K562 (cell line): ENCODE results near the gene DNAJC8. TPM values are rescaled to one million over a fixed set of nuclear protein-coding genes. Genes with fewer than 3 reads are reported as not detected.

ENCODE experiments used
- CEBPG ChIP-seq, 3 experiments: fragments of 200-800 bp in 1 of 3; sonication (Bioruptor generic) in 1 of 3; sonication (generic) in 1 of 3; formaldehyde crosslinking in 1 of 3; IDR thresholded peaks in 2 of 3; conservative IDR thresholded peaks in 1 of 3; 2 replicates each; pipeline versions ENCODE4 v1.6.1 to v1.8.0; 2016 to 2022; ENCODE audit warnings: missing compliant biosample characterization in 2 of 3, missing genetic modification characterization in 2 of 3, mild to moderate bottlenecking in 1 of 3, missing genetic modification reagents in 1 of 3
- ELF2 ChIP-seq: fragments of 250-450 bp; sonication (Bioruptor Pico); IDR thresholded peaks from 2 replicates; pipeline ENCODE4 v1.5.0; 2021; ENCODE audit warnings: mild to moderate bottlenecking
- HOXB6 ChIP-seq: fragments of 250-450 bp; sonication (Bioruptor Pico); IDR thresholded peaks from 2 replicates; pipeline ENCODE4 v1.5.1; 2022; ENCODE audit warnings: mild to moderate bottlenecking, borderline replicate concordance
- JUND ChIP-seq, 2 experiments: IDR thresholded peaks; 2 replicates in 1 of 2; 3 replicates in 1 of 2; pipeline ENCODE4 v1.6.1; 2011; ENCODE audit warnings: borderline replicate concordance in 2 of 2, low read depth in 2 of 2, low read length in 2 of 2, improper control_type of control experiment in 1 of 2, missing biosample characterization in 1 of 2, missing genetic modification characterization in 1 of 2, missing genetic modification reagents in 1 of 2
- KLF1 ChIP-seq: fragments of 450-650 bp; IDR thresholded peaks from 2 replicates; pipeline ENCODE4 v1.6.1; 2016; ENCODE audit warnings: missing genetic modification characterization, missing compliant biosample characterization
- MYC ChIP-seq, 2 experiments: fragments of 250-450 bp in 1 of 2; sonication (Bioruptor Pico) in 1 of 2; IDR thresholded peaks; 2 replicates each; pipeline versions ENCODE4 v1.5.1 to v1.6.1; 2012 to 2021; ENCODE audit warnings: low read depth in 2 of 2, borderline replicate concordance in 1 of 2, improper control_type of control experiment in 1 of 2, low read length in 1 of 2, mild to moderate bottlenecking in 1 of 2, moderate library complexity in 1 of 2
- NKRF ChIP-seq: fragments of 450-650 bp; IDR thresholded peaks from 2 replicates; pipeline ENCODE4 v1.6.1; 2016; ENCODE audit warnings: borderline replicate concordance
- NR4A1 ChIP-seq, 2 experiments: fragments of 250-450 bp in 1 of 2; fragments of 450-650 bp in 1 of 2; sonication (Bioruptor Pico) in 1 of 2; IDR thresholded peaks; 2 replicates each; pipeline versions ENCODE4 v1.4.0 to v1.6.1; 2016 to 2020; ENCODE audit warnings: mild to moderate bottlenecking in 2 of 2, missing compliant biosample characterization in 1 of 2, missing genetic modification characterization in 1 of 2, moderate library complexity in 1 of 2
- SP2 ChIP-seq: IDR thresholded peaks from 2 replicates; pipeline ENCODE4 v1.6.1; 2011; ENCODE audit warnings: mild to moderate bottlenecking, low read depth, low read length, moderate library complexity; ENCODE audit not compliant: poor library complexity, severe bottlenecking; ENCODE audit errors: extremely low read depth
- TCF3 ChIP-seq: sonication (generic); formaldehyde crosslinking; IDR thresholded peaks from 2 replicates; pipeline ENCODE4 v1.4.0; 2020; ENCODE audit warnings: mild to moderate bottlenecking, missing genetic modification reagents
- ZNF165 ChIP-seq: fragments of 250-450 bp; sonication (Bioruptor Pico); IDR thresholded peaks from 2 replicates; pipeline ENCODE4 v1.4.0; 2020; ENCODE audit warnings: borderline replicate concordance
- ZNF518B ChIP-seq: fragments of 250-450 bp; sonication (Bioruptor Pico); IDR thresholded peaks from 2 replicates; pipeline ENCODE4 v1.5.0; 2021; ENCODE audit warnings: mild to moderate bottlenecking, moderate library complexity
- polyA plus RNA-seq, 8 experiments: library from polyadenylated mRNA; depleted of rRNA in 4 of 8; stranded (reverse) in 5 of 8; unstranded in 3 of 8; fragments of >200 nt; fragmentation: Nextera tagmentation in 2 of 8; fragmentation: Illumina TruSeq in 1 of 8; extraction: Ambion mirVana in 2 of 8; extraction: Trizol in 1 of 8; gene quantifications; 2 replicates each; pipeline versions ENCODE4 v1.2.1 to v1.2.3, GENCODE V29; 2011 to 2014; ENCODE audit warnings: inconsistent platforms in 1 of 8, missing spikeins in 1 of 8
- total RNA-seq, 7 experiments: library from RNA; depleted of rRNA in 6 of 7; stranded (reverse); fragments of >200 nt in 6 of 7; fragmentation: Illumina TruSeq in 2 of 7; extraction: Trizol in 2 of 7; gene quantifications; 2 replicates each; pipeline versions ENCODE4 v1.2.1 to v1.2.3, GENCODE V29; 2011 to 2021; ENCODE audit warnings: low replicate concordance in 1 of 7
- TF ChIP-seq, protein P1 (sequence below): fragments of 200-400 bp; formaldehyde crosslinking; IDR thresholded peaks from 2 replicates; pipeline ENCODE4 v1.6.1; 2017; ENCODE audit warnings: mild to moderate bottlenecking, low read depth, low read length, moderate library complexity
- TF ChIP-seq, protein P2 (sequence below): sonication (generic); formaldehyde crosslinking; IDR thresholded peaks from 2 replicates; pipeline ENCODE4 v1.9.0; 2022; ENCODE audit warnings: mild to moderate bottlenecking, missing genetic modification reagents

DNAJC8 gene
- total and polyA plus RNA-seq, 9 of the 15 experiments (the other 6 are each of a cell fraction or from before 2014, with no cell fraction given): 143 to 508 (median 209) TPM

- TF ChIP-seq ZNF518B (CRISPR knock-in tag) (no peak), ELF2 (CRISPR knock-in tag) (no peak), TCF3 (0 out of 2 replicates have a peak, but pooled peaks have one; percentile 3), ZNF165 (no peak), NKRF (peak; percentile 27; the same call in 1 of the 2 replicates), SP2 (peak; percentile 86), NR4A1 (CRISPR knock-in tag; IDR thresholded peaks at IDR 0.05) (0 out of 2 replicates have a peak, but pooled peaks have one; percentile 33), NR4A1 (tag; IDR thresholded peaks at IDR 0.05) (no peak), MYC (IDR thresholded peaks at IDR 0.05; ENCODE audit: low read depth, low read length) (peak; percentile 68), MYC (CRISPR knock-in tag; IDR thresholded peaks at IDR 0.05; ENCODE audit: borderline replicate concordance, low read depth) (peak; percentile 14; the same call in 1 of the 2 replicates), HOXB6 (CRISPR knock-in tag) (no peak), JUND (IDR thresholded peaks at IDR 0.05; ENCODE audit: borderline replicate concordance, low read depth, low read length) (peak; percentile 36; the same call in 1 of the 2 replicates), JUND (tag; IDR thresholded peaks at IDR 0.05; ENCODE audit: borderline replicate concordance, low read depth, low read length) (peak; percentile 26; the same call in 1 of the 3 replicates), KLF1 (no peak), CEBPG (CRISPR knock-in tag; IDR thresholded peaks at IDR 0.05) (peak; percentile 6; the same call in 1 of the 2 replicates), CEBPG (tag; conservative IDR thresholded peaks at IDR 0.05 in 1 of 2, IDR thresholded peaks at IDR 0.05 in 1 of 2) (no peak)
- TF ChIP-seq, protein P1, sequence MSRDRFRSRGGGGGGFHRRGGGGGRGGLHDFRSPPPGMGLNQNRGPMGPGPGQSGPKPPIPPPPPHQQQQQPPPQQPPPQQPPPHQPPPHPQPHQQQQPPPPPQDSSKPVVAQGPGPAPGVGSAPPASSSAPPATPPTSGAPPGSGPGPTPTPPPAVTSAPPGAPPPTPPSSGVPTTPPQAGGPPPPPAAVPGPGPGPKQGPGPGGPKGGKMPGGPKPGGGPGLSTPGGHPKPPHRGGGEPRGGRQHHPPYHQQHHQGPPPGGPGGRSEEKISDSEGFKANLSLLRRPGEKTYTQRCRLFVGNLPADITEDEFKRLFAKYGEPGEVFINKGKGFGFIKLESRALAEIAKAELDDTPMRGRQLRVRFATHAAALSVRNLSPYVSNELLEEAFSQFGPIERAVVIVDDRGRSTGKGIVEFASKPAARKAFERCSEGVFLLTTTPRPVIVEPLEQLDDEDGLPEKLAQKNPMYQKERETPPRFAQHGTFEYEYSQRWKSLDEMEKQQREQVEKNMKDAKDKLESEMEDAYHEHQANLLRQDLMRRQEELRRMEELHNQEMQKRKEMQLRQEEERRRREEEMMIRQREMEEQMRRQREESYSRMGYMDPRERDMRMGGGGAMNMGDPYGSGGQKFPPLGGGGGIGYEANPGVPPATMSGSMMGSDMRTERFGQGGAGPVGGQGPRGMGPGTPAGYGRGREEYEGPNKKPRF: no peak
- TF ChIP-seq, protein P2, sequence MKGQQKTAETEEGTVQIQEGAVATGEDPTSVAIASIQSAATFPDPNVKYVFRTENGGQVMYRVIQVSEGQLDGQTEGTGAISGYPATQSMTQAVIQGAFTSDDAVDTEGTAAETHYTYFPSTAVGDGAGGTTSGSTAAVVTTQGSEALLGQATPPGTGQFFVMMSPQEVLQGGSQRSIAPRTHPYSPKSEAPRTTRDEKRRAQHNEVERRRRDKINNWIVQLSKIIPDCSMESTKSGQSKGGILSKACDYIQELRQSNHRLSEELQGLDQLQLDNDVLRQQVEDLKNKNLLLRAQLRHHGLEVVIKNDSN (CRISPR knock-in tag): no peak
These were observed 3.2 kb upstream of the DNAJC8 start, which contains the start of gene ATP5IF1 (continued) for GRCh38 chr1:28235755-28236655.
